Erythroblast (primary cell): Measurements from ENCODE around the gene ZDHHC1.

Experiments used
- GATA1 ChIP-seq: IDR thresholded peaks from 2 replicates; pipeline ENCODE4 v1.6.1; 2011; ENCODE audit warnings: low read depth, mild to moderate bottlenecking, control low read depth, low read length, moderate library complexity
- POLR2A ChIP-seq: IDR thresholded peaks from 2 replicates; pipeline ENCODE4 v1.6.1; 2011; ENCODE audit warnings: mild to moderate bottlenecking, low read length

GRCh38 chr16:67391424-67392300, 24.6 kb downstream of the ZDHHC1 start:
- TF ChIP-seq POLR2A (no peak), GATA1 (no peak)
